Esophagus mucosa (tissue), 1 donor: ENCODE results near the gene ENPP5. TPM values are rescaled to one million over a fixed set of nuclear protein-coding genes. Genes with fewer than 3 reads are reported as not detected.

Experiments used
- total RNA-seq: library from RNA; stranded (reverse); gene quantifications from one replicate; pipeline ENCODE4 v1.2.4, GENCODE V29; 2023
- donor health status: DM: yes; HTN: yes; CAD: no.

Gene ENPP5
- total RNA-seq, 1 donor from 2014 or later = 0.44 TPM

Other genes with a start within 250 kb of the ENPP5 start
- gene CLIC5, start 155.1 kb downstream of the ENPP5 start, total RNA-seq = 0.24 TPM
- gene ENPP4, start 41.0 kb downstream of the ENPP5 start, total RNA-seq = 0.80 TPM